BLaER1 treated with 17β-estradiol and CSF1 and Interleukin-3, amounts not matched to agents 10 nM and 100 nM (cell line): ENCODE measurements around the gene STAT5A.
A peak's percentile ranks its signal among the peaks of the same experiment; 100 is the strongest.

ENCODE experiments used
- H3K27ac ChIP-seq, 11 experiments: shearing (Covaris generic); formaldehyde crosslinking; 2 replicates each; pipeline ENCODE4 v1.8.1; 2022
- H3K27me3 ChIP-seq, 11 experiments: shearing (Covaris generic); formaldehyde crosslinking; 2 replicates each; pipeline ENCODE4 v1.8.1; 2022
- H3K36me3 ChIP-seq, 11 experiments: shearing (Covaris generic); formaldehyde crosslinking; 2 replicates each; pipeline ENCODE4 v1.8.1; 2022
- H3K4me1 ChIP-seq, 10 experiments: shearing (Covaris generic); formaldehyde crosslinking; 2 replicates each; pipeline ENCODE4 v1.8.1; 2022
- H3K4me2 ChIP-seq, 11 experiments: shearing (Covaris generic); formaldehyde crosslinking; 2 replicates each; pipeline ENCODE4 v1.8.1; 2022
- H3K4me3 ChIP-seq, 10 experiments: shearing (Covaris generic); formaldehyde crosslinking; 2 replicates each; pipeline ENCODE4 v1.8.1; 2022
- H3K9ac ChIP-seq, 11 experiments: shearing (Covaris generic); formaldehyde crosslinking; 2 replicates each; pipeline ENCODE4 v1.8.1; 2022
- H3K9me3 ChIP-seq, 11 experiments: shearing (Covaris generic); formaldehyde crosslinking; replicated peaks in 1 of 11; 2 replicates each; pipeline ENCODE4 v1.8.1; 2022
- H4K20me1 ChIP-seq, 11 experiments: shearing (Covaris generic); formaldehyde crosslinking; 2 replicates each; pipeline ENCODE4 v1.8.1; 2022
- Cebpa-rat ChIP-seq, 11 experiments: shearing (Covaris generic); IDR thresholded peaks; 2 replicates each; pipeline ENCODE4 v1.8.1; 2022

STAT5A gene

DNA sequence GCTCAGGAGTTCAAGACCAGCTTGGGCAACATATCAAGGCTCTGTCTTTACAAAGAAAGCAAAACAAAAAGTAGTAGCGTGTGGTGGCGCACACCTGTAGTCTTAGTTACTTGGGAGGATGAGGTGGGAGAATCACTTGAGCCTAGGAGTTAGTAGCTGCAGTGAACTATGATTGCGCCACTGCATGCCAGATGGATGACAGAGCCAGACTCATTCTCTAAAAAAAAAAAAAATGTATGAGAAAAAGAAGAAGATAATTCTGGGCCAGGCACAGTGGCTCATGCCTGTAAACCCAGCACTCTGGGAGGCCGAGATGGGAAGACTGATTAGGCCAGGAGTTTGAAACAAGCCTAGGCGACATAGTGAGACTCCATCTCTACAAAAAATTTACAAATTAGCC is 40.6 kb upstream of the STAT5A start:
- H4K20me1 ChIP-seq, result peaks cover 0 to 6% (median 0%) of the 10 kb centered on the region in 11 experiments; a peak in 2 of 22 replicates
- H3K36me3 ChIP-seq, result peaks cover 0 to 4% (median 0%) of the 10 kb centered on the region in 11 experiments; a peak in 2 of 22 replicates
- H3K4me1 ChIP-seq, result peaks cover 32 to 70% (median 42%) of the 10 kb centered on the region in 10 experiments
- H3K4me2 ChIP-seq, result peak overlapping the region; percentile 75 to 96 (median 84)
- H3K9ac ChIP-seq, result peak overlapping the region; percentile 57 to 81 (median 76); a peak in 21 of 22 replicates
- H3K9me3 ChIP-seq, result no peaks in the 10 kb centered on the region; a peak in 2 of 22 replicates
- no peaks in the 10 kb centered on the region for H3K27me3 ChIP-seq
- peak overlapping the region; percentile 86 to 92 (median 91); a peak in 21 of 22 replicates for H3K27ac ChIP-seq
- peak overlapping the region in 7 of 10 experiments; percentile 38 to 60 (median 48); a peak in 10 of 20 replicates for H3K4me3 ChIP-seq
- TF ChIP-seq Cebpa-rat (IDR thresholded peaks at IDR 0.05), result peak in 3 of 11 experiments; percentile 34 to 42 (median 41); a peak in 3 of 22 replicates

DNA sequence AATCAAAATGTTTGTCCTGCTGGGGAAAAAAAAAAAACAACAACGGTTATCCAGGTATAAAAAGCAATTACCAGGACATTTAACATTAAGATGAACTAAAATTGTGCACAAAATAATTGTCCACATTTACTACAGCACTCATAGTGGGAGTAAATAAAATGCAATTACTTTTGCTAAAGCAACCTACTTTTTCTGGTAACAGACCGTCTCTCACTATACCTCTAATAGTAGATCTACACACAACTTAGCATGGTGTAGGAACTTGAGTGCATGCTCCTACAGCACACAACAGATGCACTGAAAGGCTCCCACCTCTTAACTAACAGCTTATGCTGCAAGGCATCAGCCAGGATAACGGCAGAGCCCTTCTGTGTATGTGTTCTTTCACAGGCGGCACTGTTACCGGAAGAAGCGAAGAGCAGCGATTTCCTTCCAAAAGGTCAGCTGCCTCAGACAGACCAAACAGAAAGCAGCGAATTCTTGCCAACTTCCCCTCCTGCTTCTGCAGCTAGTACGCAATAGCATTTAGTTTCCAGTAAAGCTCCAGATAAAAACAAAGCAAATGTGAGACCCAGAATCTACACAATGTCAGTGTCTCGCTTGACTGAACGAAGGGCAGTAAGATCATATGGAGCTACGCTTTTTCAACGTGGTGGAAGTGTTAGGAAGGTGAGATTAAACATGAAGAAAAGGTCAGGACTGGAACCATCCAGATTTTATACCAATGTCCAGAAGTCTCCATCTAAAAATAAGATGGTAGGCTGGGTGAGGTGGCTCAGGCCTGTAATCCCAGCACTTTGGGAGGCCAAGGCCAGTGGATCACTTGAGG is 39.7 kb upstream of the STAT5A start:
- peak overlapping the region; percentile 75 to 96 (median 84) for H3K4me2 ChIP-seq
- peak in 9 of 11 experiments; percentile 67 to 98 (median 82); a peak in 16 of 22 replicates for TF ChIP-seq Cebpa-rat (IDR thresholded peaks at IDR 0.05)

DNA sequence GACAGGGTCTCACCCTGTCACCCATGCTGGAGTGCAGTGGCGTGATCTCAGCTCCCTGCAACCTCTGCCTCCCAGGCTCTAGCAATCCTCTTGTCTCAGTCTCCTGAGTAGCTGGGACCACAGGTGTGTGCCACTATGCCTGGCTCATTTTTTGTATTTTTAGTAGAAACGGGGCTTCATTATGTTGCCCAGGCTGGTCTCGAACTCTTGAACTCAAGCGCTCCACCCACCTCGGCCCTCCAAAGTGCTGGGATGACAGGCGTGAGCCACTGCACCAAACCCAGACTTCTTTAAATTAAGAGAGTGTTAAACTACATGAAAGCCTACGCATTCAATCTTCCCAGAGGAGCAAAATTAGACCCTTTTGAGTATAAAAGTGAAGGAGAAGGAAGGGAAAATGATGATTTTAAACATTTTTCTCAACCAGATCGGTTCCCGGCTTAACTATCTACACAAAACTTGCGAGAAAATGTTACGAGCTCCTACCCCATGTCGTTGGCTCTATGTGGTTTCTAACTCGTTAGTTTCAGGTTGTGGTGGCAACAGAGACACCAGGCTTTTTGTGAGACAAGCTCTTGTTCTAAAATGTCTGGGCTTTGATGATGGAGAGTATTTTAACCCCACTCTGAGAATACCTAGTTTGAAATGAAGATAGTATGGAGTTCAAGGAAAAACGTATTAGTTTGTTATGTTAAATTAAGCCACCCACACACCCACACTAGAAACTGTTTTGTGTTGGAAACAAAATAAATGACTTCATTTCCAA is 38.4 kb upstream of the STAT5A start:
- H3K4me3 ChIP-seq, result no peak overlapping the region
- peaks cover 32 to 70% (median 42%) of the 10 kb centered on the region in 10 experiments for H3K4me1 ChIP-seq
- peaks cover 0 to 1% (median 0%) of the 10 kb centered on the region in 11 experiments; a peak in 3 of 22 replicates for H4K20me1 ChIP-seq
- no peaks in the 10 kb centered on the region for H3K27me3 ChIP-seq
- peaks cover 0 to 4% (median 0%) of the 10 kb centered on the region in 11 experiments; a peak in 1 of 22 replicates for H3K36me3 ChIP-seq
- no peak for TF ChIP-seq Cebpa-rat (IDR thresholded peaks at IDR 0.05)
- no peaks in the 10 kb centered on the region; a peak in 2 of 22 replicates for H3K9me3 ChIP-seq
- peak overlapping the region; percentile 75 to 96 (median 84) for H3K4me2 ChIP-seq
- H3K27ac ChIP-seq, result peak overlapping the region; percentile 86 to 92 (median 91)
- peak overlapping the region in 10 of 11 experiments; percentile 8 to 81 (median 76); a peak in 15 of 22 replicates for H3K9ac ChIP-seq

More for the DNA sequence above, 39.7 kb upstream of the STAT5A start:
- H3K27ac ChIP-seq, result peak overlapping the region; percentile 86 to 92 (median 91)
- H4K20me1 ChIP-seq, result peaks cover 0 to 3% (median 0%) of the 10 kb centered on the region in 11 experiments; a peak in 3 of 22 replicates
- H3K9ac ChIP-seq, result peak overlapping the region; percentile 68 to 81 (median 77)
- H3K27me3 ChIP-seq, result no peaks in the 10 kb centered on the region
- H3K9me3 ChIP-seq, result no peaks in the 10 kb centered on the region; a peak in 2 of 22 replicates
- H3K36me3 ChIP-seq, result peaks cover 0 to 4% (median 0%) of the 10 kb centered on the region in 11 experiments; a peak in 2 of 22 replicates
- H3K4me1 ChIP-seq, result peaks cover 32 to 73% (median 42%) of the 10 kb centered on the region in 10 experiments
- peak overlapping the region; percentile 38 to 60 (median 46); a peak in 18 of 20 replicates for H3K4me3 ChIP-seq

DNA sequence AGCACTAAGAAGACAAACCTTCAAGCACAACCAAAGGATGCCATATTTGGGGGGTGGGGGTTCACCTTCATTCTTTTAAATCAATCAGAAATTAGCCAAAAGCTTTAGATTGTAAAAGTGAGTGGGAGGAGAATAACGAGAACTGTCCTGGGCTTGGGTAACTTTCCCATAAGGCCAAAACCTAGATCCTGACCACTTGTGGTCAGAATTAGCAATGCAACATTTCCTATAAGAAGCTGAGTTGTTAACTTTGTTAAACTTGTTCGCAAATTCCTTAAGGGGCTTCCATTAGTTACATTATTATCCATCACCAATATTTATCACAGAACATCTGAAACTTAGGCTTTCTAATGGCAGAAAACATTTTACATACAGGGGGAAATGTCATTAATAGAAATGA is 37.2 kb upstream of the STAT5A start:
- no peak overlapping the region for H3K4me3 ChIP-seq
- H3K4me2 ChIP-seq, result peak overlapping the region in 5 of 11 experiments; percentile 21 to 96 (median 84); a peak in 8 of 22 replicates
- H3K9ac ChIP-seq, result peak overlapping the region in 2 of 11 experiments; percentile 1 to 15; a peak in 1 of 22 replicates
- 0 out of 22 replicates have a peak, but pooled peaks cover 0 to 4% (median 0%) of the 10 kb centered on the region in 11 experiments for H3K36me3 ChIP-seq
- no peaks in the 10 kb centered on the region for H3K27me3 ChIP-seq
- peaks cover 40 to 75% (median 44%) of the 10 kb centered on the region in 10 experiments for H3K4me1 ChIP-seq
- H3K27ac ChIP-seq, result peak overlapping the region in 4 of 11 experiments; percentile 90 to 92 (median 91); a peak in 8 of 22 replicates
- no peaks in the 10 kb centered on the region; a peak in 2 of 22 replicates for H3K9me3 ChIP-seq
- TF ChIP-seq Cebpa-rat (IDR thresholded peaks at IDR 0.05), result no peak
- peaks cover 0 to 12% (median 0%) of the 10 kb centered on the region in 11 experiments; a peak in 4 of 22 replicates for H4K20me1 ChIP-seq

DNA sequence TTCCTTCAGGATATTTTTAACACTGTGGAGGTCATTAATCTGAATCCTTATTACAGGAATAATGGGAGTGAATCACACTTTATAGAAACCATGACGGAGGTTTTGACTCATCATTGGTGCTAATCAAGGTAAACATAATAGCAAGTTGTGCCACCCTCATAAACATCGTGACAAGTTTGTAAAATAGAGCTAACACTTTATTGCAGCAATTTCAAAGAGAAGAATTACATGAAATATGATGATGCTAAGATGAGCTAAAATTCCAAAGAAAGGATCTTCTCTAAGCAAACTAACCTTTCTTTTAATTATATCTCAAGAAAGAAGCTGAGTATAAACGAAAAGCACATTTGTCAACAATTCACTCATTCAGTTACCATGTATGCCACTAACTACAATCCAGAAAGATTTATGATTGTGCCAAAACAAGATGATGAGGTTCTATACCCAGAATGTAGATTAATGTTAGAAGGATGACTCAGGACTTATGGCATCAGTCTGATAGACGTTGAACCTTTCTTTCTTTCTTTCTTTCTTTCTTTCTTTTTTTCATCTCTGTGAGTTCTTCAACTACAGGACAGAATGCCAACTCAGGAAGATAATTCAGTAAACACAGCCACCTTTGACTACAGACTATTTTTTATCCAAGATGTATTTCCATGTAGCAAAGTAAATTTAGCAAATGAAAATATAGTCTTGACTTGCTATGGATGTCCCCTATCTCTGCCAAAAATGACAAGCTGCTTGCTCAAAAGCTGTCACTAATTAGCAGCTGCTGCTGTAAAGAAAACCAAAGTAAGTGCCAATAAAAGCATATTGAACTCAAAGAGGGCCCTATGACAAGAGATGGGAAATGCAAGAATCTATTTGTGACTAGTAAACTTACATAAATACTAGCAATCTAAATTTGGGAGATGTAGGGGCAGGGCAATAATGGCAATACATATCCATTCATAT is 35.4 kb upstream of the STAT5A start:
- Histone ChIP-seq H4K20me1 (peaks cover 0 to 14% (median 0%) of the 10 kb centered on the region in 11 experiments; a peak in 5 of 22 replicates), H3K36me3 (no peaks in the 10 kb centered on the region), H3K9ac (no peak overlapping the region), H3K9me3 (no peaks in the 10 kb centered on the region), H3K27me3 (no peaks in the 10 kb centered on the region), H3K4me2 (0 out of 22 replicates have a peak overlapping the region, but pooled peaks of 1 of the 11 experiments have one; percentile 96), H3K4me1 (peaks cover 27 to 59% (median 35%) of the 10 kb centered on the region in 10 experiments), H3K4me3 (no peak overlapping the region), H3K27ac (no peak overlapping the region)
- TF ChIP-seq Cebpa-rat (IDR thresholded peaks at IDR 0.05), result no peak

DNA sequence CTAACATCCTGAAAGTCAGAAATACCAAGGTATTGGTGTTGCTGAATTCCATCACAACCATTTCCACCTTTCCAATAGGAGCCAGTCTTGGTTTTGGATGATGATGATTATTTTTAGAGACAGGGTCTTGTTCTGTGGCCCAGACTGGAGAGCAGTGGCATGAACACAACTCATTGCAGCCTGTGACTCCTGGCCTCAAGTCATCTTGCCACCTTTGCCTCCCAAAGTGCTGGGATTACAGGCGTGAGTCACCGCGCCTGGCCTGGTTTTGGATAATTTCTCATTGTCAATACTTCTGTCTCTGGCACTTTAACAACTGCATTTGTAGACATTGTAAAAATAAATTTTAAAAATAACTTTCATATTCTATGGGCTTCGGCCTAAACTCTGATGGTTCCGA is 34.7 kb upstream of the STAT5A start:
- peaks cover 0 to 18% (median 0%) of the 10 kb centered on the region in 11 experiments; a peak in 6 of 22 replicates for H4K20me1 ChIP-seq
- no peak overlapping the region for H3K4me3 ChIP-seq
- H3K9ac ChIP-seq, result no peak overlapping the region
- no peak overlapping the region for H3K4me2 ChIP-seq
- H3K4me1 ChIP-seq, result peaks cover 20 to 53% (median 29%) of the 10 kb centered on the region in 10 experiments
- H3K36me3 ChIP-seq, result no peaks in the 10 kb centered on the region
- H3K27ac ChIP-seq, result no peak overlapping the region
- no peaks in the 10 kb centered on the region for H3K9me3 ChIP-seq
- TF ChIP-seq Cebpa-rat (IDR thresholded peaks at IDR 0.05), result no peak
- no peaks in the 10 kb centered on the region for H3K27me3 ChIP-seq

DNA sequence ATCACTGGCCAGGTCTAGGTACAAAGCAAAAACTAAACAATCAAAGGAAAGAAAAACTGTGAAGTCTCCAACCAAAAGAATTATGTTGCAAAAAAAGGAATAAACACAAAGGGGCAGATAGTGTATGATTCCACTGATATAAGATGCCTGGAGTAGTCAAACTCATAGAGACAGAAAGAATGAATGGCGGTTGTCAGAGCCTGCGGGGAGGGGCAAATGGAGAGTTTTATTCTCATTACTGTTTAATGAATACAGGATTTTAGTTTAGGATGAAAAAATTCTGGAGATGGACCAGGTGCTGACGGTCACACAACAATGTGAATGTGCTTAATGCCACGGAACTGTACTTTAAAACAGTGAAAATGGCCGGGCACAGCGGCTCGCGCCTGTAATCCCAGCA is 32.9 kb upstream of the STAT5A start:
- peaks cover 11 to 36% (median 23%) of the 10 kb centered on the region in 10 experiments; a peak in 17 of 20 replicates for H3K4me1 ChIP-seq
- no peaks in the 10 kb centered on the region for H3K9me3 ChIP-seq
- no peaks in the 10 kb centered on the region for H3K36me3 ChIP-seq
- no peak overlapping the region for H3K4me3 ChIP-seq
- H3K27me3 ChIP-seq, result no peaks in the 10 kb centered on the region
- H3K4me2 ChIP-seq, result no peak overlapping the region
- no peak overlapping the region for H3K9ac ChIP-seq
- TF ChIP-seq Cebpa-rat (IDR thresholded peaks at IDR 0.05), result no peak
- H3K27ac ChIP-seq, result no peak overlapping the region
- peaks cover 0 to 31% (median 9%) of the 10 kb centered on the region in 11 experiments; a peak in 11 of 22 replicates for H4K20me1 ChIP-seq
